Activated naive CD4-positive, alpha-beta T cell treated with anti-CD3 and anti-CD28 coated beads, Interleukin-2, amount 50 U/mL, for 16 hours (primary cell): ENCODE results near the gene PTPRN.
A peak's percentile ranks its signal among the peaks of the same experiment; 100 is the strongest.

Experiments used
- DNase-seq: peaks from one replicate; pipeline ENCODE4 v3.0.0-alpha.2; 2020

The PTPRN gene

DNA sequence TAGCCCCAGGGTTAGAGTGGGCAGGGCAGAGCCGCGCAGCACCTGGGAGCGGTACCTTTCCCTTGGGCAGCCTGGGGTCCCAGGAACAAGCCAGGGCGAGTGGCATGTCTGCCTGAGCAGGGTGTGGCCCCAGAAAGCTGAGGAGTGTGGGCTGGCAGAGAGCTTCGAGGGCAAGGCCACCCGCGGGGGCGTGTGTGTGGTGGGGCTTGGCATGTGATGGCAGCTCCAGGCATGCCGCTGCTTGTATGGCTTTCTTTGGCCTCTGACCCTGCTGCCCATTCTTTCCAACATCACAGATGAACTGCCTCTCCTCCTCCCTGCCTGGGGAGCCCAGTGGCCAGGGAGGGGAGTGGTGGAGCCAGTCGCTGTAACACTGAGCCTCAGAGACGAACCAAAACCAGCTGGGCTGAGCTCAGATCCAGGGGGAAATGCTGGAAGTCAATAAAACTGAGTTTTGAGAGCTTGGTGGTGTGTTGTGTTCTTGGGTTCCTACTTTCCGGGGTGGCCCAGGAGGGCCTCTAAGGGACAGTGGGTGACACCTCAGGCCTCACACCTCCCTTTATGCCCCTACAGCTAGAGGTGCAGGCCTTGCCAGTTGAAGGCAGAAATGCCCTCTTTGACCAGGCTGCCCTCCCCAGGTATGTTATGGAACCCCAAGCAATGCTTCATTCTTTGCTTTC lies 22.6 kb downstream of the PTPRN start:
- DNase-seq = no peak

DNA sequence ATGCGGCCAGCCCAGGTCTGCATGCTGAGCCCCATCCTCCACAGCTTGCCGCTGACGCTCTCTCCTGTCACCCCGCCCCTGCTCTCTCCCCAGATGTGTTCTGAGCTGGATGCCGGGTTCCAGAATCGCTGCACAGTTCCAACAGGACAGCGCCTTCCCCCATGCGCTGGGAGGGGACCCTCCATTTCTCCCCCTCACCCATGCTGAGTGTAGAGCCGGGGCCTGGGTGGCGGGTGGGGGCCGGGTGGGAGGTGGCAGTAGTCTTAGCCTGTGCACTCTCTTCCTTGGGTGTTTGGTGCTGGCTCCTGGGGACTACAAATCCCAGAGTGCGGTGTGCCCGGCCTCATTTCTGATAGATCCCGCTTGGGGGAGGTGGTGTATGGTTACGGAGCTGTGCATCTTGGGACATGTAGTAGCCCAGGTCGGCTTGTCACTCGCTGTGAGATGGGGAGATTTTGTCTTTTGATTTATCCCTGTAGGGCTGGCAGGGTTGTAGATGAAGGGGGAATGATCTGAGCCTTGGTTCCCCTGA lies 23.2 kb downstream of the PTPRN start:
- DNase-seq = no peak

DNA sequence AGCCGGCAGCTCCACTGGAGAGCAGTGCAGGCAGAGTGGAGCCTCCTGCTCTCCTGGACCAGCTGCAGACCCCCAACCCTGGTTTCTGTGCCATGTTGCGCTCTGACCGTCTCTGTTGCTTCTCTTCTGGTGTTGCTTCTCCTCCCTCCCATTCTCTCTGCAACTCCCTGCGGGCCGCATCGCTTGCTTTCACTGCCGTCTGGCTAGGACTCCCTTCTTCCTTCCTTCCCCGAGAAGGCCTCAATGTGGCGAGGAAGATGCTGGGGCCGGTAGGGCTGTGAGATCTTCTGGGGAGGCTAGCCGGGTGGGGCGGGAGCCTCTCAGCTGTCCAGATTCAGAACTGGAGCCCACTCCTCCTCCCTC lies 23.8 kb downstream of the PTPRN start:
- no peak for DNase-seq

DNA sequence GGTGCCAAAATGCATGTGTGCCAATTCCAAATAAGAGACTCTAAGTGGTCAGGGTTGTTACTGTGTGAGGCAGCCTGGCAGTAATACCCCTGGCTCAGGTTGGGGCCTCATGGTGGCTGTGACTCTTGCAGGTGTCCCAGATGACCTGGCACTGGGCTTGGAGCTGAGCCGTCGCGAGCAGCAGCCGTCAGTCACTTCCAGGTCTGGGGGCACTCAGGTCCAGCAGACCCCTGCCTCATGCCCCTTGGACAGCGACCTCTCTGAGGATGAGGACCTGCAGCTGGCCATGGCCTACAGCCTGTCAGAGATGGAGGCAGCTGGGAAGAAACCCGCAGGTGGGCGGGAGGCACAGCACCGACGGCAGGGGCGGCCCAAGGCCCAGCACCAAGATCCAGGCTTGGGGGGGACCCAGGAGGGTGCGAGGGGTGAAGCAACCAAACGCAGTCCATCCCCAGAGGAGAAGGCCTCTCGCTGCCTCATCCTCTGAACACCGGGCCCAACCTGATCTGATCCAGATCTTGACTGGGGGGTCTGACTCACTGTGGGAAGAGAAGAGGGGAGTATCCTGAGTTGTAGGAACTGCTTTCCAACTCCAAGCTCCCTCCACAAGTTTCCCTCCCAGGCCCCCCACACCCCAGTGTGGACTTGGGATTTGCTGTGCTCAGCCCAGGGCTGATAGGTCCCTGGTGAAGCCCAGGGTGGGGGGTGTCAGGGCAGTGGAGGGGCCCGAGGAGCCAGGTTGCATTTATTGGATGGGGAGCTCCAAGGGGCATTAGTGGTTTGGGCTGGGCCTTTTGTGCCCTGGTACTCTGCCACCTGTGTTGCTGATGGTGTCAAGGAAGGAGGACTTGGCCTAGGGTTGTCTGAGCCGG lies 24.5 kb downstream of the PTPRN start:
- no peak for DNase-seq

DNA sequence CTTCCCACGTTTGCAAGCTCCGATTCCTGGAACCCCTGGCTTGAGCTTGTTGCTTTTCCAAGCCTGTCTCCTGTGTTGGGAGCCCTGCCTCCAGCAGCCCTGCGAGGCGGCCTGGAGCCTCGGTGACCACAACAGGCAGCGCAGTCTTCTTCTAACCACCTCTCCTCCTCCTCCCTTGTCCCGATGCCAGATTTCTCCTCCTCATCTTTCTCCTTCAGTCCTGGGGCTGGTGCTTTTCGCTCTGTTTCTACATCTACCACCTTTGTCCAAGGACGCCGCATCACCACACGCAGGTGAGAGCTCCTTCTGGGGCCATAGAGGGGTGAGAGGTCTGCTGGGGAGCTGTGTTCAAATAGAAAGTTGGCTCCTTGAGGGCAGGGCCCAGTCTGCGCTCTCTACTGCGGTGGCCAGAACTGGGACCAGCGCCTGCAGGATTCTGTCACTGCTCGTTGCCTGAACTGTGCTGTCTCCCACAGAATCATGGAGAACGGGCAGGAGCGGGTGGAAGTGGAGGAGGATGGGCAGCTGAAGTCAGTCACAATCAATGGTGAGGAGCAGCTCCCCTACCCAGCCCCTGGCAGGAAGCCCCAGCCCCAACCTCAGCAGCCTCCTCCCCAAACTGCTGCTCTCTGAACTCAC lies 26.1 kb downstream of the PTPRN start:
- DNase-seq = no peak

DNA sequence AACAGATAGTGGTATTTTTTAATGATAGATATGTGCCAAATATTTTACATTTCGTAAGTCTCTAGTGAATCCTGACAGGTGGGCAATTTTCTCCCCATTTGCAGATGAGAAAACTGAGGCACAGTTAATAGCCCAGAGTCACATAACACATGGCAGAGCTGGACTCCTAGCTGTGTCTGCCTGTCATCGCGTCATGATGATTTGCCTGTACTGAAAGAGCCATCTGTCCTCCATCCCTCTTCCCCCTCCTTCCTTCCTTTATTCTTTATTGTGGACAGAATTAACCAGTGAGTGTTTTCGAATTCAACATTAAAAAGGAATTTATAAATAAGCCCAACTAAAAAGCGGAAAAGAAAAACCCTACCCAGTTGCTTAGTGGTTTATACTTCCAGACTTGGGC lies 26.8 kb downstream of the PTPRN start:
- DNase-seq = no peak

DNA sequence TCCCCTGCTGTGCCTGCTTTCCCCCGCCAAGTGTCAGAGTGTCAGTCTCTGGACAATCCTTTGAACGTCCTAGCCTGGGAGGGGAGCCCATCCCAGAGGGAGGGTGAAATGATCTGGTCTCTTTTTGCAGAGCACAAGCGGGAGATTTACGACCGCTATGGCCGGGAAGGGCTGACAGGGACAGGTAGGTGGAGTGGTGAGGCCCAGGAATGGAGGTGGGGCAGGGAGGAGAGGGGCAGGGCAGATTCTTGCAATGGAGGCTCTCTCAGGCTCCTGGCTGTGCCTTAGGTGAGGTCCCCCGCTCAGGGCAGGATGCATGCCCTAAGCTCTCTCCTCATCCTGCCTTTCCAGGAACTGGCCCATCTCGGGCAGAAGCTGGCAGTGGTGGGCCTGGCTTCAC lies 27.6 kb downstream of the PTPRN start:
- no peak for DNase-seq

DNA sequence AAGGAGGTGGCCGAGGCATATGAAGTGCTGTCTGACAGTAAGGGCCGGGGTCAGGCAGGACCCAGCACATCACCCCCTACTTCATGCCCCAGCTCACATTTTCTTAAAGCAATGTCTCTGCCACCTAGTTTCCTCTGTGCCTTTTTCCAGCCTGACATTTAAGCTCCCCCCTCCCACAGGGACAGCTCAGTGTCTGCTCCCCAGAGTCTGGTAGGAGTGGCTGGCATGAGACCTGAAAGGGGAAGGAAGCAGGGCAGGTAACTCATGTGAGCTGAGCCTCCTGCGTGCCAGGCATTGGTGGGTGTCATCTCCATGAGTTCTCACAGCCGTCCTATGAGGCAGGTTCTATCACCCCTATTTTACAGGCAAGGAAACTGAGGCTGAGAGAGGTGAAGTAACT lies 28.6 kb downstream of the PTPRN start:
- no peak for DNase-seq

DNA sequence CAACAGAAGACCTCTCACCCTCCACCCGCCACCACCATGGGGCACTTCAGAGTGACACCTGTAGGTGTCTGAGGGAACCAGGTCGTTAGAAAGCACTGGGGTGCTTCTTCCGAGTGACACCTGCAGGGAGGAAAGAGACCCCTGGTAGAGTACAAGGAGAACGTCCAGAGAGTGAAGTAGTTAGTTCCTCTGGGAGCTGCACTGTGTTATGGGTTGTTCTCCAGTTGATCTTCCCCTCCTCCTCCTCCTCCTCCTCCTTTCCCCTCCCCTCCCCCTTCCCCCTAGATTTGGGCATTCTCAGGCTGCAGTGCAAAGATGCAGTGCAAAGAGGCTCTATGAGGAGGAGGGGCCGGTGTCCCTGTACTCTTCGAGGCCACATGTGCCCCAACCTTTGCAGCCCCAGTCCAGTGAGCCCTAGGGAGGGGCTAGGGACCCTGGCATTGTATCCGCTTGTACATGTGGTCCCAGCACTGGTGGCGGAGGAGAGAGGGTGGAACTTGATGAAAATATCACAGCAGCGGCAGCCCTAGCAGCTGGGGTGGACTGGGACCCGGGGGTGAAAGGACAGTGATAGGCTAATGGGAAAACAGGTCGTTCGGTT lies 29.2 kb downstream of the PTPRN start:
- no peak for DNase-seq

DNA sequence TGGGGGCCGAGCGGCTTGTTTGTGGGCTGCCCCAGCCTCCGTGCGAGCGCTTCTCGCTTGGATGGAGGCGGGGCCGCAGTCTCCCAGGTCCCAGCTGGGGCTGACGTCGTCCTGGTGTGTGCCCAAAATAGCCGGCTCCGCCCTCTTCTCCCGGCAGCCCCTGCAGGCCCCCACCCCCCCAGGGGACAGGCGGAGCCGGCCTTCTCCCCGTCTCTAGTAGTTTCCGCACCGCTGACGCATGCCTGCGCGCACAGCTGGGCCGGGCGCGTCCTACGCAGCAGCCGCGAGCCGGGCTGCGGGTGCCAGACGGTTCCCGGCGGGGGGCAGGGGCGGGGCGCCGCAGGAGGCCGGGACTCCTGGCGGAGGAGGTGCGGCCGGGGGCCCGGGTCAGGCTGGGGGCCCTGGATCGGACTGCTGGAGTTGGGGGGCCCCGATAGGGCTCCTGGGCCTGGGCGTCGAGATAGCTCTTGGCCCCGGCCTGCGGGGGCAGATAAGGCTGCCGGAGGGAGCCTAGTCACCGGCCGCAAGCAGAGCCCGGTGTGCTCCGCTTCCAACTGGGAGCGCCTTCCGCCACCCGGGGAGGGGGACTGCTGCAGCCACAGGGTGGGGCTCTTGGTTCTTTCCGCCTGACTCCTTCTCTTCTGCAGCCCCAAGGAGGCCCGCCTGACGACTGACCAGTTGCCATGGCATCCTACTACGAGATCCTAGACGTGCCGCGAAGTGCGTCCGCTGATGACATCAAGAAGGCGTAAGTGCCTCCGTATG lies 29.9 kb downstream of the PTPRN start, which contains the start of gene DNAJB2:
Gene DNAJB2, plus strand, starts transcription at position 216 of the 765 bp plus-strand sequence. Its CDS starts 468 bp downstream, at position 684.
- DNase-seq = peak; percentile 100

DNA sequence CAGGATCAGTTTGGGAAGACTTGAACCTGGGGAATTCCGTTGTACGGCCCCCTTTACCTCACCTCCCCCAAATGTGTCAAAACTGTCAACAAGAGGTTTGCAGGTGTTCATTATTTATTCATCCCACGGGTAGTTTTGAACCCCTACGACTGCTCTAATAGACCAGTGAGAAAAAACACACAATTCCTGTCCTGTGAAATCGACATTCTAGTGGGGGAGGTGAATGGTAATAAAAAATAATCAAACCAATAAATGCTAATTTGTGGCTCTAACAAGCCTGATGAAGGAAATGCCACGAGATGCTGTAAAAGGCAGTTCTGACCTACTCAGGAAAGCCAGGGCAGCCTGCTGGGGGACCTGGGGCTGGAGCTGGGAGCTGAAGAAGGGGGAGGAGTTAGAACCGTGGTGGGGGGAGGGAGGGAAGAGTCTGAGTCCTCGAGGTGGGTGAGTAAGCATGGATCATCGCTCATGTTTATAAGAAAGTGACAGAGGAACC lies 30.5 kb downstream of the PTPRN start:
- no peak for DNase-seq

DNA sequence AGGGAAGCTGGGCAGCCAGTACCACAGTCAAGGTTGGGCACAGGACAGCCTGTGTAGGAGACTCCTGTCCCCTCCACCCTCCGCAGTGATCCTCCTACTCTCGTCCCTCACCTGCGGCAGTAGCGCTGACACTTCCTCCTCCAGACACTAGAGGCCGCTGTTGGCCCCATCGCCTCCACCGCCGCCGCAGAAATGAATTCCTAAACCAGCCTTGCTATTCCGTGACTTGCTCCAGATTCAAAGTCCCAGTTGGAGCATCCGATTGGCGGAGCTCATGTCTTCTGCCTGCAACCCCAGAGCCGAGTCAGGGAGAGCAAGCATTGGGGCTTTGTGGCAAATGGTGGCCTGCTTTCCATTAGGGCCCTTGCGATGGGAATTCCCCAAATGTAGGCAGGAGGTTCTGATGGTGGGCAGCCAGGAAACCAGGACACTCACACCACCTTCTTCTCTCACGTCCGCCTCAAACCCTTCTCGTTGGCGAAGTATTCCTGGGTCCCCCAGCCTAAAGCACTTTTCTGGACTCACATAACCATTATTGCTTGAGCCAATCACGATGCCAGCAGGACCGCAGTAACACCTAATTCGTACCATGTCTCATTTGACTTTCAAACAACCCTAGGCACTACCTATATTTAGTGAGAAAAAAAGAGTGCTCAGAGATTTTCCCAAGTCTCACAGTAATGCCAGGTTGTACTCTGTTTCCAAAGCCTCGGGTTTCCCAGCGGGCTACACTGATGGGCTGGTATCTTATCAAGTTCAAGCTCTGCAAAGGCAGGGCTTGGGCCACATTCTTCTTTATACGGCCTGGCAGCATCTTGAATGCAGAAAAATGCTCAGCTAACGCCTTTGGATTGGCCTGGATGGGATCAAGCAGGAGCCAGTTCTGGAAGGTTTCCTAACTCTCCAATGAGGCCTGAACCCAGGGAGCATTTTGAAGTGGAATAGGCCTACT lies 31.2 kb downstream of the PTPRN start:
- DNase-seq = peak; percentile 70

DNA sequence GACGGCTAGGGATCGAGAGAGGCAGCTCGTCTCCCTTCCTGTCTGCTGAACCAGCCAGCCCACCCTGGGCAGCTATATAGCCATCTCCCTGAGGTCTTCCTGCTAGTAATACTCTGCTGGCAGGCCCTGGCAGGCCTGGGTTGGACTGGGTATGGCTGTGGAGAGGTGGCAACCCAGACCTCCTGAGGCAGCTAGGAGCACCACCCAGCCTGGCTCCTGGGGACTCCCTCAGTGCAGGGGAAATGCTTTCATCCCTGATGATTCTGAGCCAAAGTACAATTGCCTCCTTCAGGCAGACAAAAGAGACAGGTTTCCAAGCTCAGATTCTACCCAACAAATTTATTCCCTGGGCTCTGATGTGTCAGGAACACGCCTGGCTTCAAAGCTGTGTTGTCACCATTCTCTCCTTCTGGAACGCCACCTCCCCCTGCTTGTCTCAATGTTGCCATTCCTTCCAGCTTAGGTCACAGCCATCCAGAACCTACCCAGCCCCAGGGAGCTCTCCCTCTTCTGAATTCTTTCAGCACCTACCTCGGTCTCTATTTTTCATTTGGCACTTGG lies 34.8 kb downstream of the PTPRN start:
- no peak for DNase-seq

DNA sequence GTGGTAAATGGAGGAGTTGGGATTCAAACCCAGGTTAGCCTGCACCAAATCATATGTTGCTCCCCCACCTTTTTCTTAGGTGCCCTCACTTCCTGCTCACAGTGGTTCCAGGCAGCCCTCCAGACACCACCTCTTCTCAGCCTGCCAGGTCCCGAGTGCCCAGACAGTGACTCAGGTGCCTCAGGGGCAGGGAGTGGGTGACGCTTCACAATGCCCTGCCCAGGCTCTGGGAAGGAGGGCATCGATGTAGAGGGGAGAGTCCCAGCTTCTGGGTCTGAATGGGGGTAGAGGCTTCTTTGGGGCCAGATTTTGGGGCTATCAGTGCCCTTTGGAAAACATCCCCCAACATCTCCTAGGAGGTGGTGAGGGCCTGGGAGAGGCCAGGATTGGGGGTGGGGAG lies 35.3 kb downstream of the PTPRN start:
- no peak for DNase-seq

DNA sequence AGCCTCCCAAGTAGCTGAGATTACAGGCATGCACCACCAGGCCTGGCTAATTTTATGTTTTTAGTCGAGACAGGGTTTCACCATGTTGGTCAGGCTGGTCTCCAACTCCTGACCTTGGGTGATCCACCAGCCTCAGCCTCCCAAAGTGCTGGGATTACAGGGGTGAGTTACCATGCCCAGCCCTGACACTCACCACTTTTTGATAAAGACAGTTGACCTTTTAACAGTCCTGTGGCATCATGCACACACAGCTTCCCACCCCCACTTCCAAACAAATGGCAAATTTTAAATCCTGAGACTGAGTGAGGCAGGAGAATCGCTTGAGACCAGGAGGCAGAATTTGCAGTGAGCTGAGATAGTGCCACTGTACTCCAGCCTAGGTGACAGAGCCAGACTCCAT lies 36.2 kb downstream of the PTPRN start:
- DNase-seq = no peak

DNA sequence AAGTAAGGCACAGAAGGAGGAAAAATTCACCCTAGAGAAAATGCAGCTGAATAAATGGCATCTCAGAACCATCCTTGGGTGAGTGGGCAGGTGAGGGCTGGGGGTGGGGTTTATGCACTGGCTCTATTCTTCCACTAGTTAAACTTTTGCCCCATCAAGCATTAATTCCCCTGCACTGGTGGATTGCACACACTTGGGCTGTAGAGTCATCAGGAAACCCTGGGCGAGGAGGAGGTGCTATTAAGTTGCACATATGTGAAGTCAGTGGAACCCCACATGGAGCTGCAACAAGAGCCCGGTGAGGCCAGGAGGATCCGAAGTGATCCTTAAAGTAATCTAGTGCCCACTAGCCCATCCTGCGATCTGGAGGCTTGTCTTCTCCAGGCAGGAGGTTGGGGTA lies 36.8 kb downstream of the PTPRN start:
- DNase-seq = no peak

DNA sequence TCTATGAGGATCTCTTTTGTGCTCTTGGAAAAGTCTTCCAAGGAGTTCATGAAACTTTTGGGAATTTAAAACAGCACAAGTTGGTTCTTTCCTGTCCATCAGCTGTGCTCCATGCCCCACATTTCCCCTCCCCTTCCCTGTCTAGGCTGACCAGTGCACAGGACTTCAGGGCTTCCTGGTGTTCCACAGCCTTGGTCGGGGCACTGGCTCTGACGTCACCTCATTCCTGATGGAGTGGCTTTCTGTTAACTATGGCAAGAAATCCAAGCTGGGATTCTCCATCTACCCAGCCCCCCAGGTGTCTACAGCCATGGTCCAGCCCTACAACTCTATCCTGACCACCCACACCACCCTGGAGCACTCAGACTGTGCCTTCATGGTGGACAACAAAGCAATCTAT lies 38.2 kb downstream of the PTPRN start:
- no peak for DNase-seq

DNA sequence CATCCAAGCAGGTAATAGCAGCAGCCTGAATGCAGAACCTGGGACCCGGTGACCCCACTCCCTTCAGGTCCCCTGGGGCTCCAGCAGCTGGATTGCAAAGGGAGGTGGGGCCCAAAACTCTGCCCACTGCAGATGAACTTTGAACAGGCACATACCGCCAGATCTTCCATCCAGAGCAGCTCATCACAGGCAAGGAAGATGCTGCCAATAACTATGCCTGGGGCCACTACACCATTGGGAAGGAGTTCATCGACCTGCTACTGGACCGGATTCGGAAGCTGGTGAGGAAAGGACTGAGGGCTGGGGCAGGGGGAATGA lies 39.2 kb downstream of the PTPRN start:
- DNase-seq = no peak

DNA sequence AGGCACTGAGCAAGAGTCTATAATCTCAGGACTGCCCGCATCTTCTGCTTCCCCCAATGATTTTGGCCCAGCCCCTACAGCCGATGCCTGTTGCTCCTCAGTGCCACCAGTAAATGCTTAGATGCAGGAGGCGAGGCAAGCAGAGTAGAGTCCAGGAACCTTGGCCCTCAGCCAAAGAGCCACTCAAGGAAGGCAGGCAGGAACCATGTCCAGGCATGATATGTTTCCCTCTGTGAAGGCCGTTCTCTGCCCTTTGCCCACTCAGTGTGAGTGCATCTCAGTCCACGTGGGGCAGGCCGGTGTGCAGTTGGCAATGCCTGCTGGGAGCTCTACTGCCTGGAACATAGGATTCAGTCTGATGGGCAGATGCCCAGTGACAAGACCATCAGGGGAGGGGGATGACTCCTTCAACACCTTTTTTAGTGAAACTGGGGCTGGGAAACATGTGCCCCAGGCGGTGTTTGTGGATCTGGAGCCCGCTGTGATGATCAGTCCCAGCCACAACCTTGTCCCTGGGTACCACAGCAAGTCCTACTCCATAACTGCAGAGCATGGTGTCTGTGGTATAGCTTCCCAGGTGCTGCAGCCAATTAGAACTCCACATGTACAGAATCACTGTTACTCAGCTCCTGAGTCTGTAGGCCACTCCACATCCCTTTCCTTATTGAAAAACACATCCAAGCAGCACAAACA lies 39.7 kb downstream of the PTPRN start:
- DNase-seq = no peak

DNA sequence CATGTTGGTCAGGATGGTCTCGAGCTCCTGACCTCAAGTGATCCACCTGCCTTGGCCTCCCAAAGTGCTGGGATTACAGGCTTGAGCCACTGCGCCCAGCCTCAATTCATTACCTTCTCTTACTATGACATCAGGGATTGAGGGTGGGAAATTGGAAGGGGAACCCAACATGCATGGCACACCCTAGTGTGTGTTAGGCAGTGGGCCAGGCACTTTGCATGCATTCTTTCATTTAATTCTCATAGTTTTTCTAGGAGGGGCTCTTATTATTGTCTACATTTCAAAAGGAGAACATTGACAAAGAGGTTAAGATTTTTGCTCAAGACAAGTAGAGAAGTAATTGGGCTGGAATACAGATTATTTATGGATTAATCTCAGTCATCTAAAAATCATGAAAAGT lies 40.9 kb downstream of the PTPRN start:
- no peak for DNase-seq
